Stimulated activated CD8-positive, alpha-beta memory T cell treated with anti-CD3 and anti-CD28 coated beads, Interleukin-4, amount 100 ng/mL, for 24 hours (primary cell): ENCODE results near the gene PSTPIP2.
"Not testable (repeated sequence)": the region's sequence is repeated elsewhere in the genome, so short reads cannot be mapped to it uniquely, and the experiment has no call there.

ENCODE experiments used
- DNase-seq: peaks from one replicate; pipeline ENCODE4 v3.0.0-alpha.2; 2020; ENCODE audit warnings: low read depth

PSTPIP2 gene

DNA sequence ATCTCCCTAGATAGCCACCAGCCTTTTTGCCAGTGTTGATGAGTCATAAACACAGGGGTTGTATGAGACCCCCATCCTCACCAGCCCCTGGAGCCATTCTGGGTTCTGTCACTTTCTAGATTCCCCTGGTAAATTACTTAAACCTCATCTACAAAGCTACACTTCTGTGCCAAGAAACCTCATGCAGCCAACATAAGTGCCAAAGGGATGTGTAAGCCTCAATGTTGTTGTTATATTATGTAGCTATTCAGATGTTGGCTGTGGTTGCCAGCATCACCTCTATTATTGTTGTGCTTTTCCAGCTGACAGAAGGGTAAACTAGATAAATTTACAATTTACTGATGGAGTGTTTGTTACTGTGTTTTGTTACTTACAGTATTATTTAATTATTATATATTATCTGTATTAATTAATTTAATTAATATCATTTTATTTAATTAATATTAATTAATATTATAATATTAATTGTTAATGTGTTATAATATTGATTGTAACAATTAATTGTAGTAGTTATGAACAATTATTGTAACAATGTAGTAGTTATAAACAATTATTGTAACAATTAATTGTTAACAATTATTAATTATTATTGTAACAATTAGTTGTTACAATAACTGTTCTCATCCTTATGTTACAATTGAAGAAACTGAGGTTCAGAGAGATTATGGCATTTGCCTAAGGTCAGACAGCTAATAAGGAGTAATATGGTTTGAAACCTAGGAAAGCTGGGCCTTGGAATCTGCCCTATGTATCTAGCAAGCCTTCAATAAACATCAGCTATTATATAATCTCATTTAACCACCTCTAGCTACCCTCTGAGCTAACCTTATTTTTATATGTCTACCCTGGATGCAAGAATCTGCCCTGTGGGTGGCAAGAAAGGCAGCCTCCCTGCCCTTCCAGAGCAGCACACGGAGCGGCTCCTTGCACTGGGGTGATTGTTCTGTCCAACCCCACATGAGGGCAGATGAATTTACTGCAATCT is 36.1 kb downstream of the PSTPIP2 start:
- DNase-seq = no peak

GRCh38 chr18:46034230-46034629 is 37.8 kb downstream of the PSTPIP2 start:
- no peak for DNase-seq

GRCh38 chr18:46031741-46032140 is 40.3 kb downstream of the PSTPIP2 start:
- DNase-seq = no peak

- DNase-seq = no peak
Observed at GRCh38 chr18:46028536-46028891, 43.5 kb downstream of the PSTPIP2 start.

GRCh38 chr18:46019936-46020335 is 52.1 kb downstream of the PSTPIP2 start:
- DNase-seq = no peak

GRCh38 chr18:46013484-46014189 is 58.4 kb downstream of the PSTPIP2 start:
- DNase-seq = no peak

GRCh38 chr18:46010676-46011075 is 61.4 kb downstream of the PSTPIP2 start:
- DNase-seq = no peak

DNA sequence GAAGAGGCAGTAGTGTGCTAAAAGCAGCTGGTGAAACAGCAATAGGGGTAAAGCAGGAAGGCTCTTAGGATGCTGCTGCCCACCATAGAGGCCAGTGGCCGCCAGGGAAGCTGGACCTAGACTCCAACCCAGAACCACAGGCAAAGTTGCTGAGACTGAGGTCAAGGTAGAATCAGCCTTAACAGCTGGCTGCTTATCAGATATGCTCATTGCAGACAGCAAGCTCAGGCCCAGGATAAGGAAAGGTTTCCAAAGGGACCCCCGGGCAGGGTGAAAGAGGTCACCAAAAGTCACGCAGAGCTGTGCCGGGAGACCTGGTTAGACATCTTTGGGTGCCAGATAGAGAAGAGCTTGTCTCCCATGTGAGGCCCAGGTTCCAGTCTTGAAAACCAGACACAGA is 62.0 kb downstream of the PSTPIP2 start:
- DNase-seq = no peak

DNA sequence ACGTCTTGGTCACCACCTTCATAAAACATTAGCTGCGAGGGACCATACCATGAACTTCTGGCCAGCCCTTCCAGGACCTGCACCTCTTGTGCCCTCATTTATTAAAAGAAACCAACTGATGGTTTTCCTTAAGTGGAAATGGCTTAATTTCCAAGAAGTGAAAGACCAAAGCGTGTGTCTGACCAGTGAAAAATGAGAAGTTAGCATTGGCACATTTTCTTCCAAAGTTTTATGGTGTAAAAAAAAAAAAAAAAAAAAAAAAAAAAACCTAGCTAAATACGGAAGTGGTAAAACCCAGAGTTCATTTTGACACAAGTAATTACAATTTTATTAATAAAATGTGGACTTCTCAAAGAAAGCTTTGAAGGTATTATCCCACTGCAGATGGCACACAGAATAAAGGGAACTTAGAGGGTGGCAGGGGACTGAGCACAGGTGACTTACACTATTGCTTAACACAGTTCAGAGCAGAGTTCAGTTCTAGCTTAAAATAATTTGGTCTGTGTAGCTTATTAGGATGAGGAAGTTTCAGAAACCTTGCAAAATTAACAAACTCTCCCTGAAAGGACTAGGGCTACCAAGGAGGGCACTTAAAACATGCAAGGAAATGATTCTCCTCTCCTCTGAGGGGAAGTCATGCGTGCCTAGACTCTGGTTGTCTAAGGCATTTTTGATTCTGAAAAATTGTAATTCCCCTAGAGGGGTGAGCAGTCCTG is 62.8 kb downstream of the PSTPIP2 start:
- no peak for DNase-seq

- DNase-seq = no peak
Observed at GRCh38 chr18:46008531-46008930, 63.5 kb downstream of the PSTPIP2 start.

- no peak for DNase-seq
Observed at GRCh38 chr18:46007165-46007564, 64.9 kb downstream of the PSTPIP2 start.

DNA sequence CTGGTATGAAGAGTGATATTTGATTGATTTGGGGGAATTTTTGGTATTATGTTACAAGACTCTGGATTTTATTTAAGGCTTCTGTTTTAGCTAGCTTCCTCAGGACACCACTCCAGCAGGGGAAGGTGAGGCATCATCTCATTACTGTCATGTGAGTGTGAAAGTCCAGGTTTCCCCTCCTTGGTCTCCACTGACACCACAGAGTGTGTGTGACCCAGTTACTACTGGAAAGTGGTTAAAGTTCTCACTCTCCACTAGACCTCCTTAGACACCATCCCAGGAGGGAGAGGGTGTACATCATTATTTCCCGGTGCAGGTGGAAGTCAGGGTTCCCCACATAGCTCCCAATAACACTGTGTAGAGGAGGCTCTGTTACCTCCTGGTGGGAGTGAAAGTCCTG is 69.1 kb downstream of the PSTPIP2 start:
- DNase-seq = no peak

DNA sequence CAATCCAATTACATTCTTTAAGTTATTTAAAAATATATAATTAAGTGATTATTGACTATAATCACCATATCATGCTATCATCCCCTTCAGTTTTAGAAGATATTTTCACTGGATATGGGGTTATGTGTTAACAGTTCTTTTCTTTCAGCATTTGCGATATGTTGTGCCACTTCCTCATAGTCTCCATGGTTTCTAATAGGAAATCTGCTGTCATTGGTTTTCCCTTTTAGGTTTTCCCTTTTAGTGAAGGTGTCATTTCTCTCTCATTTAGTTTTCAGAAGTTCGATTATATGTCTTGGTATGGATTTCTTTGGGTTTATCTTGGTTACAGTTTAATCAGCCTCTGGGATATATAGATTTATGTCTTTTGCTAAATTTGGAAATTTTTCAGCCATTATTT is 70.2 kb downstream of the PSTPIP2 start:
- DNase-seq = no peak

DNA sequence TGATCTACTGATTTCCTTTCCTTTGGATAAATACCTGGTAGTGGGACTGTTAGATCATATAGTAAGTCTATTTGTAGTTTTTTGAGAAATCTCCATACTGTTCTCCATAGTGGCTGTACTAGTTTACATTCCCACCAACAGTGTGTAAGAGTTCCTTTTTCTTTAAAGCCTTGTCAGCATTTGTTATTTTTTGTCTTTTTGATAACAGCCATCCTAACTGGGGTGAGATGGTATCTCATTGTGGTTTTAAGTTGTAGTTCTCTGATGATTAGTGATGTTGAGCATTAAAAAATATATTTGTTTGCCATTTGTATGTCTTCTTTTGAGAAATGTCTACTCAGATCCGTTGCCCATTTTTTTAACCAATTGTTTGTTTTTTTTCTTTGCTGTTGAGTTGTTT is 71.0 kb downstream of the PSTPIP2 start:
- no peak for DNase-seq

DNA sequence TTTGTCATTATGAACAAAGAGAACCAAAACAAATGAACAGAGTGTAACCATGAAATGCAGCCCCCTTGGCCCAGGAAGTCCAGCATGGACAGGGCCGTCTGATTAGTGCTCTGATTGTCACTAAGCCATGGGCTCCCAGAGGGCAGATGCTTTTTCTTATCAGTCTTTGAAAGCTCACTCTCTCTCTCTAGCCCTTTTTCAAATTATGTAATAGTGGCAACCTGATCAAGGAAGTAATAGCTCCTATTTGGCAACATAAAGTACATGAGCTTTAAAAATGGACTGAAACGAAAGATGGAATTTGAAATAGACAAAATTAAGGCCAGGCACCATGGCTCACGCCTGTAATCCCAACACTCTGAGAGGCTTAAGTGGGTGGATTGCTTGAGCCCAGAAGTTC is 72.5 kb downstream of the PSTPIP2 start:
- no peak for DNase-seq

DNA sequence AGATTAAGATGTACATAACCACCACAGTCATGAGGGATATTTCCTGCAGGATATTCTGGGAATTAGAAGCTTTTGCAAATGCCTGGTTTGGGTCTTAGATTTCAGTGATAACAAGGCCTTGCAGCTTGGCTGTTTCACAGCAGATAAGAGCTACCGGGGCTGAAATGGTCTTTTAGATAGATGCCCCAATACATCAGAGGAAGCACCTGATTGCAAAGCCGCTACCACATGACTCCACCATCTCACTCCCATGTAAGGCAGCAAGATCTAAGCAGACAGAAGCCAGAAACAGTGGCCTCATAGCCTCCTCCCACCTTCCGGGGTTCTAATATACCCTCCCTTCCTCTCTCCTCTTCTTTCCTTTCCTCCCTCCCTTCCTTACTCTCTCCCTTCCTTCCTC is 73.8 kb downstream of the PSTPIP2 start:
- no peak for DNase-seq

GRCh38 chr18:45997700-45998151 is 74.3 kb downstream of the PSTPIP2 start:
- peak; percentile 10 for DNase-seq

DNA sequence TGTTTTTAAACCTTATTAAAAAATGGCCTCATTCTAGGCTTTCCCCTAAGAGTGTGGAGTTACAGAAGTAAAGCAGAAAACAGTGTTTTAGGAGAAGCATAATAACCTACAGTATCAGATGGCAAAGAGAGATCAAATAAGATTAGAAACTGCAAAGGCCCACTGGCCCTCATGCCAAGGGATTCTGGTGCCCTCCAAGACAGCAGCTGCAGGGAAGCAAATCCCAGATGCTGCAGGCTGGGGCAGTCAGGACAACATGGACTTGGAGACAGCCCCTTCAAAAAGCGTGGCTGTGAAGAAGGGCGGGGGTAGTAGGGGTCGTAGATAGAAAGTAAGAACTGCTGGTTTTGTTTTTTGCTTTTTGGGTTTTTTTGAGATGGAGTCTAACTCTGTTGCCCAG is 76.6 kb downstream of the PSTPIP2 start:
- no peak for DNase-seq

- no peak for DNase-seq
Observed at GRCh38 chr18:45993438-45993837, 78.6 kb downstream of the PSTPIP2 start.

DNA sequence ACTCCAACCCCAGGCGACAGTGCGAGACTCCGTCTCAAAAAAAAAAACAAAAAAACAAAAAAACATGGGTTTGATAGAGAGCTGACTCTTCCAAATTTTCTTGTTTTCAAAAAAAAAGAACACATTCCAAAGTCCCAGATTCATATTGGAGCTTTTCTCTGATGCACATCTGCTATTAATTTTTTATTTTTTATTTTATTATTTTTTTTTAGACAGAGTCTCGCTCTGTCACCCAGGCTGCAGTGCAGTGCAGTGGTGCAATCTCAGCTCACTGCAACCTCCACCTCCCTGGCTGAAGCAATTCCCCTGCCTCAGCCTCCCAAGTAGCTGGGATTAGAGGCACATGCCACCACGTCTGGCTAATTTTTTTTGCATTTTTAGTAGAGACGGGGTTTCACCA is 79.5 kb downstream of the PSTPIP2 start:
- not testable (repeated sequence) for DNase-seq

GRCh38 chr18:45991788-45992187 is 80.3 kb downstream of the PSTPIP2 start:
- DNase-seq = no peak

DNA sequence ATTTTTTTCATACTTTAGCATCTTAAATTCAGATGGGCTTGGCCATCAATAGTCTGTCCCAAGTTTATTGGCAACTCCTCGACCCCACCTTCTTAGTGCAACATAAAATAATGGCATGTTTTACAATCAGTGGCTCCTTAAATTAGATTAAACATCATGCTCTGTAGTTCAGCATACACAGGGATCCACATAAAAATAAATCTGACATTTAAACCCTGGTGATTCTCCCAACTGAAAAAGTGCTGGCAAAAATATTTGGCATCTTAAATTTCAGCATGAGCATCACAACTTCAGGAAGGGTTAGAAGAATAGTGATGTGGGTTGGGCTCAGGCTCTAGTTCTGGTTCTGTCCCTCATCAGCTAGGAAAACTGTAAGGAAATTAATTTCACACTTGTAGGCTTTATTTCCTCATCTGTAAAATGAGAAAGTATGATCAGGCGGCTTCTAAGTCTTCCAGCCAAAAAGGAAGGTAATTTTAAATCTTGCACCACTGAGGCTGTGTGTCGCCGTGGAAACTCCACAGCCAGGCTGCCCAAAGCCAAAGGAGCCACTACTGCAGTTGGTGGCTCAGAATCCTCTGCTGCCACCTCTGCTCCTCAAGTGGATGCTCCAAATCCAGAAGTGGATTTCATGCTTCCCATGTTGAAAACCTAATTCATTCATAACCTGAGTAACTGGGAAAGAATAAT is 87.4 kb downstream of the PSTPIP2 start:
- no peak for DNase-seq
